Activated naive CD4-positive, alpha-beta T cell (primary cell): ENCODE data around the gene AFMID.
"Not testable (repeated sequence)": the region's sequence is repeated elsewhere in the genome, so short reads cannot be mapped to it uniquely, and the experiment has no call there.

Experiments
- DNase-seq, 4 experiments: peaks; one replicate each; lab custom pipeline; 2025; lab: John Stamatoyannopoulos, UW

The AFMID gene

GRCh38 chr17:78154903-78155811, 32.0 kb upstream of the AFMID start:
- DNase-seq = no peak

DNA sequence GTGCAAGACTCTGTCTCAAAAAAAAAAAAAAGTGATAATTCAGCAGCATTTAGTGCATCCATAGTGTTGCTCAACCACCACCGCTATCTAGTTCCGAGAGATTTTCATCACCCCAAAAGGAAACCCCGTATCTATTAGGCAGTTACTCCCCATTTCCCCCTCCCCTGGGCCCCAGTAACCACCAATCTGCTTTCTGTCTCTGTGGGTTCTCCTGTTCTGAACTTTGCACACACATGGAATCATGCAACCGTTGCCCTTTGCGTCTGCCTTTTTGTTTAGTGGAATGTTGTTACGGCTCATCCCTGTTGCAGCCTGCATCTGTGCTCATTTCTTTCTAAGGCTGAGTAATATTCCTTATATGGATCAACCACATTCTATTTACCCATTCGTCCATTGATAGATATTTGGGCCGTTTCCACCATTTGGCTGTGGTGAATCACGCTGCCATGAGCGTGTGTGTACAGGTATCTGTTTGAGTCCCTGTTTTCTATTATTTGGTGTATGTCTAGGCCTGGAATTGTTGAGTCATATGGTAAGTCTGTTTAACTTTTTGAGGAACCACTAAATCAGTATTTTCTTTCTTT, 27.5 kb upstream of the AFMID start:
- DNase-seq = no peak

DNA sequence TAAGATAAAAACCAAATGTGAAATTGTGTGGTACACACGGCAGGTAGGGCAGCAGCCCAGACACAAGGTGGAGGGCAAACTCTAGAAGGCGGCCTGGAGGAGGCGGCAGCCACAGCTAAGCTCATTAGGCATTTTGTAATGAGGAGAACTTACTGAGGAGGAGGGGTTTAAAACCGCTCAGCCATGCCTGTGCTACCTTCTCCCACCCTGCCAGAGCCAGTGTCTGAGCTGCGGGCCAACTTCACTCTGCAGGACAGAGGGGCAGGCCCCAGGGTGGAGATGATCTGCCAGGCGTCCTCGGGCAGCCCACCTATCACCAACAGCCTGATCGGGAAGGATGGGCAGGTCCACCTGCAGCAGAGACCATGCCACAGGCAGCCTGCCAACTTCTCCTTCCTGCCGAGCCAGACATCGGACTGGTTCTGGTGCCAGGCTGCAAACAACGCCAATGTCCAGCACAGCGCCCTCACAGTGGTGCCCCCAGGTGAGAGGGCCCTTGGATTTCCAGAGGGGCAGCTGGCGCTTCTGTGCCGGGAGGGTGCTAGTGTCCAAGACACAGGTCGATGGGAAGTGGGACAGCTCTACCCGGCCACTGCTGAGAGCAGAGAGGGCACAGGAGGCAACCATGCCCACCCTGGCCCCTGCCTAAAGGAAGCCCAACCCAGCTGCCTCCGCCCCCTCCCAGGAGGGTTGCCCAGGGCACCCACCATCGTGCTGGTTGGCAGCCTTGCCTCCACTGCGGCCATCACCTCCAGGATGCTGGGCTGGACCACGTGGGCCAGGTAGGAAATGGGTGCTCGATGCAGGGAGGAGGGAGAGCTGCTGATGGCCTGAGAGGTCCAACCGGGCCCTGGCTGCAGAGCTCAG, 23.0 kb upstream of the AFMID start:
- DNase-seq = no peak

DNA sequence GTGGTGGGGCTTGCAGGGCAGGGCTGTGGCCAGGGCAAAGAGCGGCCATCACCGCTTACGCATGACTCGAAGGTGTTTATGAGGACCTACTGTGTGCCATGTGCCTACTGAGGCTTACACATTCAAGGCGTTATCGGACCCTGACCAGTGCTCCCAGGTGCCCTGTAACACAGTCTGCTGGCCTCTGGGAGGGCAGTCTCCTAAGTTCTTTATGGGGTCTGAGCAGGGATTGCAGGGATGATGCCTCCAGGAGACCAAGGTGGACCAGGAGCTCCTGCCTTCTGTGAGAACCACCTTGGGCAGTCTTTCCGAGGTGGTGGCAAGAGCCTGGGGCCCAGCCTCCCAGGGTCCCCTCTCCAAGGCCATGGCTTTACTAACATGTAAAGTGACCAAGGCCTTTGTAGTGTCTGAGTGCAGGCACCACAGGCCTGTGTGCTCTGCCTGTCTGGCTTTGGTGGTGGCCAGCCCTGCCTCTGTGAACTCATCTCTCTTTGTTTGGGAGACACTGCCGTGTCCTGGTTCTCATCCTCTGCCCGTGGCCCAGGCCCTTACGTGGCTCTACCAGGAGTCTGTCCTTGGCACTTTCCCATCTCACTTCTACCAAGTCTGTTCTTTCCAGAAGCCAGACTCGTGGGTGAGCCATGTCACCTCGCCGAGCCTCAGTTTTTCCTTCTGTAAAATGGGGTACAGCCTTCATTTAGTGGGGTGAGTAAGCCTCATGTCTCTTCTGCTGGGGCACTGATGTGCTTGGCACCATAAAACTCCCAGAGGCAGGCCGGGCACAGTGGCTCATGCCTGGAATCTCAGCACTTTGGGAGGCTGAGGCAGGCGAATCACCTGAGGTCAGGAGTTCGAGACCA, 22.2 kb upstream of the AFMID start:
- DNase-seq = no peak

GRCh38 chr17:78166416-78166815, 20.7 kb upstream of the AFMID start:
- no peak for DNase-seq

GRCh38 chr17:78168242-78168902, 18.8 kb upstream of the AFMID start, which contains the start of gene SYNGR2:
Gene SYNGR2, plus strand, starts transcription at chr17:78168581. Its CDS starts 36 bp downstream, at chr17:78168617.
- DNase-seq = peak; percentile 60 to 91 (median 69)

- DNase-seq = peak in 1 of 4 experiments; percentile 28
Measured at GRCh38 chr17:78168903-78169793, 18.0 kb upstream of the AFMID start.

DNA sequence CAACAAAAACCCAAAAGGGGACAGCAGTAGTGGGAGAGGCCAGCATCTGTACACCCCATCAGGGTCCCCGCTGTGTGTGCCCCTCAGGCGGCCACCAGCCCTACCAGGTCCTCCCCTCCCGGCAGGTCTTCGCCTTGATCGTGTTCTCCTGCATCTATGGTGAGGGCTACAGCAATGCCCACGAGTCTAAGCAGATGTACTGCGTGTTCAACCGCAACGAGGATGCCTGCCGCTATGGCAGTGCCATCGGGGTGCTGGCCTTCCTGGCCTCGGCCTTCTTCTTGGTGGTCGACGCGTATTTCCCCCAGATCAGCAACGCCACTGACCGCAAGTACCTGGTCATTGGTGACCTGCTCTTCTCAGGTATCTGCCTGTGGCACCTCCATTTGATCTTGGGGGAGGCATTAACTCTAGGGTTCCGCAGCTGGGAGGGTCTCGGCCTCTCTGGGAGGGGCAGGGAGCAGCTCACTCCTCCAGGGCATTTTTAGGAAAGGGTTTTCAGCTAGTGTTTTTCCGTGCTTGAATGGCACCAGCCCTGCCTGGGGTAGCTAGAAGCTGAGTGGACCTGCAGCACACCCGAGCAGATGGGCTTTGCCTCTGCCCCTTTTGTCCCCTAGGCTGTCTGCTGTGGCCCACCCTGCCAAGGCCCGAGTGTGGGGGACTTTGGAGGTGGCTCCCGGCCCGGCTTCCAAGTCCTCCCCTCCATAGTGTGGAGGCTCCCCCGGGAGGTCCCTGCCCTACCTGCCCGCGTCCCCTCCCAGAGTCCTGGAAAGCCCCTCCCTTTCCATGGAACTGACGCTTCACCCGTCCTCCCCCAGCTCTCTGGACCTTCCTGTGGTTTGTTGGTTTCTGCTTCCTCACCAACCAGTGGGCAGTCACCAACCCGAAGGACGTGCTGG, 16.2 kb upstream of the AFMID start:
- no peak for DNase-seq

- not testable (repeated sequence) for DNase-seq
Measured at GRCh38 chr17:78171591-78172248, 15.4 kb upstream of the AFMID start.

GRCh38 chr17:78172249-78173051, 14.7 kb upstream of the AFMID start:
- DNase-seq = no peak

- DNase-seq = no peak
Measured at GRCh38 chr17:78173097-78173715, 14.0 kb upstream of the AFMID start.

DNA sequence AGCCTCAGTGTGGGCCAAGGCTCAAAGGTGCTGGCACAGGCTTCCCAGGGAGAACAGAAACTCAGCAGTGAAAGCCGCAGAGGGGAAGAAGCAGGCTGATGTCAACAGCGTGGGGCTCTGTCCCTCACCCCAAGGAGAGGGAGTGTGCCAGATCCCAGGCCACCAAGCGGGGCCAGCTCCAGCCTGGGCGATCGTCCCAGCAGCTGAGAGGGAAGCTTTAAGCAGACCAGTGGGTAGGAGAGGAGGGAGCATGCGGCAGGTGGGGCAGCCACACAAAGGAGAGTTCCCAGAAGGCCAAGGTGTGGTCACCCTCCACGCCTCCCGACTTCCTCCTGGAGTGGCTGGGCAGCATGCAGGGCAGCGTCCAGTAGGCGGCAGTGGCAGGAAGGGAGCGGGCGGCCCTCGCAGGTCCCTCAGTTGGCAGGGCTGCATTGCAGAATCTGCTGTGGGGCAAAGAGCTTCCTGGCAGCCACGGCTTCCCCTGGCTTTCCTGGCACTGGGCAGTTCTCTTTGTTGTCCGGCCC, 12.8 kb upstream of the AFMID start:
- DNase-seq = no peak

DNA sequence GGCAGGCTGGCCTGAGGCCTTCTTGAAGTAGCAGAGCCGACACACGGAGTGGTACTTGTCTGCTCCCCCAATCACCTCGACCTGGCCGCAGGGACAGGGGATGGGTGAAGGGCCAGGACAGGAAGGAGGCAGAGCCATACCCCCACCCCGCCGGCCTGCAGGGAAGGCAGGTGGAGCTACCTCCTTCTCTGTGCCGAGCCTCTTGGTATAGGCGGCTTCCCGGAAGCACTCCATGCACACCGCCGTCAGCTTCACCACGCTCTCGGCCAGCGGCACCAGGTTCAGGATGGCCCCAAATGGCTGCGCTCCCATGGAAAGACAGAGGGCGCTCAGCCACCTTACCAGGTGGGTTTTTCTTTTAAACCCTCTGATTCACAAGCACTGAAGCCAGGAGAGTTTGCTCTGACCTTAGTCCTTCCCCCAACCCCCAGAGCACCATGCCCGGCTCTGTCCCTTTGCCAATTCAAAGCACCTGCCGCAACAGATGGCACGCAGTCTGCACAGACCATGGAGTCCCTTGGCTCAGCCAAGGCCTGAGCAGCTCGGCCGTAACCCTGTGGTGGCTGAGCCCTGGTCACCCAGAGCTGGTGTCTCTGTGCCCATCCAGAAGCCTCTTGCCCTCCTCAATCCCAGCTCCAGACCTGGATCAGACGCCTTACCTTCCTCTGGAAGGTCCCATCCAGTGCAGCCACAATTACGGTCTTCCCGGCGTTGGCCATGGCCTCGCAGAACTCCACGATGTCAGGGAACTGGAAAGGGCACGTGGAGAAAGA, 12.1 kb upstream of the AFMID start:
- no peak for DNase-seq

DNA sequence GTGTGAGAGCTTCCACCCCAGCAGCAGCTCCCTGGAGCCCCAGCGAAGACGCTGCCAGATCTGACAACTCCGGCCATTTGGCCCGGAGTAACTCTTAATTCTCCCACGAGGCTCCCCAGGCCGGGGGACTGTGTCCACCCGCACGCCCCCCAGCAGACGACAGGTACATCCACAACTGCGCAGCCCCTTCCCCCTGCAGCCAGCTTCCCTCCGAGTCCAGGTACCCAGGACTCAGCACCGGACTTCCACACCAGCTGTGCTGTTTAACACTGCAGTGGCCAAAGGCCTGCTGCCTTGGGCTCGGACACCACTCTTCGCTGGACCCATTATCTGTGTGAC, 11.6 kb upstream of the AFMID start:
- no peak for DNase-seq

- peak; percentile 56 to 71 (median 62) for DNase-seq
Measured at GRCh38 chr17:78176548-78177025, 10.6 kb upstream of the AFMID start.

GRCh38 chr17:78179372-78179771, 7.8 kb upstream of the AFMID start:
- no peak for DNase-seq
